ENCODE measurements around the gene LAPTM5.

DNA sequence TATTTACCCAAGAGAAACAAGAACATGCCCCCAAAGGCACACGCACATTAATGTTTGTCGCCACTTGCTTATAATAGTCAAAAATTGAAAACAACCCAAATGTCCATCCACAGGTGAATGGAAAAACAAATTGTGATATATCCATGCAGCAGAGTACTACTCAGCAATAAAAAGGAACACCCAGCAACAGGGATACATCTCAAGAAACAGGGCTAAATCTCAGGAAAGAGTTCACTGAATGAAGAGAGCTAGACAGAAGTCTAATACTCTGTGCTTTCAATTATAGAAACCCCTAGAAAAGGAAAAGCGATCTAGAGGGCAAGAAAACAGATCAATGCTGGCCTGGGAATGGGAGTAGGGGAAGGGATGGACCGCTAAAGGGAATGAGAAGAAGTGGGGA, 36.7 kb upstream of the LAPTM5 start:
- TF ChIP-seq, protein P1, sequence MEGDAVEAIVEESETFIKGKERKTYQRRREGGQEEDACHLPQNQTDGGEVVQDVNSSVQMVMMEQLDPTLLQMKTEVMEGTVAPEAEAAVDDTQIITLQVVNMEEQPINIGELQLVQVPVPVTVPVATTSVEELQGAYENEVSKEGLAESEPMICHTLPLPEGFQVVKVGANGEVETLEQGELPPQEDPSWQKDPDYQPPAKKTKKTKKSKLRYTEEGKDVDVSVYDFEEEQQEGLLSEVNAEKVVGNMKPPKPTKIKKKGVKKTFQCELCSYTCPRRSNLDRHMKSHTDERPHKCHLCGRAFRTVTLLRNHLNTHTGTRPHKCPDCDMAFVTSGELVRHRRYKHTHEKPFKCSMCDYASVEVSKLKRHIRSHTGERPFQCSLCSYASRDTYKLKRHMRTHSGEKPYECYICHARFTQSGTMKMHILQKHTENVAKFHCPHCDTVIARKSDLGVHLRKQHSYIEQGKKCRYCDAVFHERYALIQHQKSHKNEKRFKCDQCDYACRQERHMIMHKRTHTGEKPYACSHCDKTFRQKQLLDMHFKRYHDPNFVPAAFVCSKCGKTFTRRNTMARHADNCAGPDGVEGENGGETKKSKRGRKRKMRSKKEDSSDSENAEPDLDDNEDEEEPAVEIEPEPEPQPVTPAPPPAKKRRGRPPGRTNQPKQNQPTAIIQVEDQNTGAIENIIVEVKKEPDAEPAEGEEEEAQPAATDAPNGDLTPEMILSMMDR (IDR thresholded peaks at IDR 0.05; ENCODE audit: low read depth, low read length) = no peak
- TF ChIP-seq MYC (IDR thresholded peaks at IDR 0.05; ENCODE audit: low read depth, low read length) = no peak
